ENCODE data around the gene CTNND2. TPM values are rescaled to one million over a fixed set of nuclear protein-coding genes. Genes with fewer than 3 reads are reported as not detected.

The CTNND2 gene
- polyA plus RNA-seq, 1 donor from 2014 or later = not detected

DNA sequence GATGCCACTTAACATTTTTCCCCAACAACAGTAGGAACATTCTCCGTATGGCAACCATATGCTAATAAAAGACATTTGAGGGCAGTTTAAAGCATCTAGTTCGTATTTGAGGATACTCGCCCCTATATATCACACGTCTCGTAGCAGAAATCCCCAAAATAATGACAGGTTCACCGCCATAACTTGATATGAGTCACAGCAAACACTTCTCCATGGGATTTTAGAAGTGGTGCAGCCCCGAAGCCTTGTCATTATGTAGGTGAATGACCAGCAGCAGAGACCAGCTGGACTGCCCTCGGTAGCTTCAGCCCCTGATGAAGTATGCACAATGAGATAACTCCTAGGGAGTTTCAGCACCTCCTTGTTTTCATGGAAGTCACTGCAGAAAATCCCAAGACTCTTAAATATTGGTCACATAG, 2.0 kb downstream of the CTNND2 start:
- H3K4me1 Mint-ChIP-seq = peaks cover 0 to 8% (median 6%) of the 10 kb centered on the region in 3 donors
- H3K4me3 Mint-ChIP-seq = peak overlapping the region in 1 of 4 donors; percentile 24
- H3K9me3 Mint-ChIP-seq = peaks cover 0 to 6% (median 0%) of the 10 kb centered on the region in 3 donors
- H3K27me3 Mint-ChIP-seq = peaks cover 29% of the 10 kb centered on the region
- H3K36me3 Mint-ChIP-seq = peaks cover 4% of the 10 kb centered on the region
- no peak overlapping the region for H3K27ac Mint-ChIP-seq

DNA sequence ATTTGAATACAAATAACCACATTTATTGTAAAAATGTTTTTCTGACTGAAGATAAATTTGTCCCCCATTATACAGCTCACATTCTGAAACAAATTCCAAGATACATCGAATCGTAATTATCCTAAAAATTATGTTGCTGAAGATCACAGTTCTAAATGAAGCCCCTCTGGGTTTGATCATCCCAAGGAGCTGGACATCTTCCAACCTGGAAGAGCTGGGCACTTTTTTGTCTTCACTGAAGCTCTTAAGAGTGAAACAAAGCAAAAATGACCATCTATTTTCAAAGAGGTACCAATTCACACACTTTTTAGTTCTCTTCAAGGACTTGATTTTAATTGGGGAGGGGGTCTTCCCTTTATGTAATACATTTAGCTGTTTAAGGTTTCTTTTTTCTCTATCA, 5.5 kb downstream of the CTNND2 start:
- Mint-ChIP-seq H3K9me3 (peaks cover 2 to 8% (median 2%) of the 10 kb centered on the region in 3 donors), H3K27ac (no peak overlapping the region), H3K27me3 (peaks cover 14% of the 10 kb centered on the region), H3K4me3 (no peak overlapping the region), H3K36me3 (peaks cover 2% of the 10 kb centered on the region), H3K4me1 (peaks cover 0 to 2% (median 1%) of the 10 kb centered on the region in 3 donors)

DNA sequence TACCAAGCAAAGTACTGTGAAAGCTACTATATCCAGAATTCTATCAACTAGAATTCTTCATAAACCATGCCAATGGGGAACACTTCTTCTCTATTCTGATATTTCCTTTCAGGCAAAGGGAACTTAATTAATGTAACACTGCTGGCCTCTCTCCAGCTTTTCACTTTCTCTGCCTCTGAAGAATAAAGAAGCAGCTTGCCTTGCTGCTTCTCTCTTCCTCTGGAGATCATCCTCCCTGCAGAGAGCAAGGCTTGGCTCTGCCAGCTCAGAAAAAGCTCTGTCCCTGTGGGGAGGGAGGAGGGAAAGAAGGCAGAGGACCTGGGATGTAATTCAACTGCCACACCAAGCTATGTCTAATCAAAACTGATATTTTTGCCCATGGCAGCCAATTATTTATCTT, 6.5 kb downstream of the CTNND2 start:
- Mint-ChIP-seq H3K27me3 (peaks cover 7% of the 10 kb centered on the region), H3K9me3 (peaks cover 2 to 8% (median 2%) of the 10 kb centered on the region in 3 donors), H3K4me1 (peaks cover 0 to 2% (median under 1%) of the 10 kb centered on the region in 3 donors), H3K36me3 (peaks cover 2% of the 10 kb centered on the region), H3K27ac (no peak overlapping the region), H3K4me3 (no peak overlapping the region)

DNA sequence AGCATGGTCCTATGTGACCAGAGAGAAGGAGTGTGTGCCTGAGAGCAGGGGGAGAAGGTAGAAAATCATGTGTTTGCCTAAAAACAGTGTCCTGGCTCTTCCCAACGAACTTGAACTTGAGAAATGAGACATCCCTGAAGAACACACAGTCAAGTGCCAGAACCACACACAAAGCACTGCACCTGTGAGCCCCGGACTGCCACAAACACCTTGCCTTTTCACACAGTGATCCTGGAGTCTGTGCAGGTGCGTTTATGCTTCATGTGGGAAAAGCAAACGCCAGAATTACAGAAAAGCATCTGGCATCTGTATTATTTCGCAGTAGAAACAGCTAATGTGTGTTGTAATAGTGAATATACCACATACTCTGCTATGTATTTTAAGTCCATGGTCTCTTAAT, 9.3 kb downstream of the CTNND2 start:
- no peaks in the 10 kb centered on the region for H3K27me3 Mint-ChIP-seq
- H3K27ac Mint-ChIP-seq = no peak overlapping the region
- H3K4me1 Mint-ChIP-seq = no peaks in the 10 kb centered on the region
- H3K4me3 Mint-ChIP-seq = no peak overlapping the region
- peaks cover 2 to 8% (median 2%) of the 10 kb centered on the region in 3 donors for H3K9me3 Mint-ChIP-seq
- H3K36me3 Mint-ChIP-seq = no peaks in the 10 kb centered on the region

GRCh38 chr5:11892832-11893231, 11.4 kb downstream of the CTNND2 start:
- Mint-ChIP-seq H3K9me3 (peaks cover 2 to 8% (median 2%) of the 10 kb centered on the region in 3 donors), H3K36me3 (no peaks in the 10 kb centered on the region), H3K4me1 (no peaks in the 10 kb centered on the region), H3K27ac (no peak overlapping the region), H3K27me3 (no peaks in the 10 kb centered on the region), H3K4me3 (no peak overlapping the region)

- Mint-ChIP-seq H3K27ac (no peak overlapping the region), H3K4me1 (no peaks in the 10 kb centered on the region), H3K27me3 (no peaks in the 10 kb centered on the region), H3K4me3 (no peak overlapping the region), H3K9me3 (peaks cover 0 to 2% (median 2%) of the 10 kb centered on the region in 3 donors), H3K36me3 (no peaks in the 10 kb centered on the region)
These were observed 13.5 kb downstream of the CTNND2 start for GRCh38 chr5:11890777-11891176.

DNA sequence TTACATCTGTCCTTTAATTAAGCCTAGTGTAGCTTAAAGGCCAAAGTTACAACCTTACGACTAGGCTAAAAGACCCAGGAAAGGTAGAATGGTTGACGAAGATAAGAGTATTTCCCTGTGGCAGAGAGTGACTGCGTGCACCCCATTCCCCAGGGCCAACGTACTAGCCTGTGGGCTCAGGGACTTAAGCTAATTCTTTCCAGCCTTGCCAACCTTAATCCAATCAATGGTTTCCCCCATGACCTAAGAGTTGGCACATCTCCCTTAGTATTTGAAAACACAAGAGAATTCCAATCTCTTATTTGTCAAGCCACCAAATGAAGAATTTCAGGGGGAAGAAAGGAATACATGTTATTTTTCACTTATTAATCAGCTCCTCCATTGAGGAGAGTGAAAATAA, 16.0 kb downstream of the CTNND2 start:
- Mint-ChIP-seq H3K27me3 (no peaks in the 10 kb centered on the region), H3K9me3 (peaks cover 0 to 7% (median 0%) of the 10 kb centered on the region in 3 donors), H3K4me1 (no peaks in the 10 kb centered on the region), H3K27ac (no peak overlapping the region), H3K36me3 (no peaks in the 10 kb centered on the region), H3K4me3 (no peak overlapping the region)

- no peak overlapping the region for H3K27ac Mint-ChIP-seq
- H3K9me3 Mint-ChIP-seq = peaks cover 1 to 9% (median 2%) of the 10 kb centered on the region in 3 donors
- no peaks in the 10 kb centered on the region for H3K27me3 Mint-ChIP-seq
- H3K36me3 Mint-ChIP-seq = no peaks in the 10 kb centered on the region
- H3K4me3 Mint-ChIP-seq = no peak overlapping the region
- no peaks in the 10 kb centered on the region for H3K4me1 Mint-ChIP-seq
These were observed 25.4 kb downstream of the CTNND2 start for GRCh38 chr5:11878814-11879213.

DNA sequence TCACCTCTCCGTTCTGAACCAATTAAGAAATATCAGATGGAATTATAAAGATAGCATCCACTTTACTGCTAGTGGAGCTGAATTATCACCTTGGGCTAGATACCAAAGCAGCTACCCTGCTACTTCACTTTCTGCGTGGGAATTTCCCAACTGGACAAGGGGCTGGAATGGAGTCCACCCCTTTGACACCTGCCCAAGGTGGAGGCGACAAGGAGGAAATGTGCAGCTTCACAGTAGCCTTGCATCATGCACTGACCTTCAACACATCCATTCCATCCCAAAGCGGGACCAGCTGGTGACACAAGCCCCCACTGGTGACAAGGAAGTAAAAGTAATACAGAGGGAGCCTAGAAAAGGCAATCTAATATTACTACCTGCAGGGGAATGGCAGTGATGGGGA, 30.7 kb downstream of the CTNND2 start:
- Mint-ChIP-seq H3K27ac (no peak overlapping the region), H3K36me3 (no peaks in the 10 kb centered on the region), H3K9me3 (peaks cover 0 to 3% (median 0%) of the 10 kb centered on the region in 3 donors), H3K27me3 (no peaks in the 10 kb centered on the region), H3K4me1 (no peaks in the 10 kb centered on the region), H3K4me3 (no peak overlapping the region)

DNA sequence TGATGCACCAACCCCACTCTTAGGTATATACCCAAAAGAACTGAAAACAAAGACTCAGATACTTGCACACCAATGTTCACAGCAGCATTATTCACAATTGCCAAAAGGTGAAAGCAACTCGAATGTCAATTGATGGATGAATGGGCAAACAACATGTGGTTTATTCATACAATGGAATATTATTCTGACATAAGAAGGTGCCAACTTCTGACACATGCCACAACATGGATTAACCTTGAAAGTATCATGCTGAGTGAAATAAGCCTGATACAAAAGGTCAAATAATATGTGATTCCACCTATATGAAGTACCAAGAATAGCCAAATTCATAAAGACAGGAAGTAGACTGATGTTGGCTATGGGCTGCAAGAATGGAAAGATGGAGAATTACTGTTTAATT, 35.0 kb downstream of the CTNND2 start:
- Mint-ChIP-seq H3K27ac (no peak overlapping the region), H3K27me3 (no peaks in the 10 kb centered on the region), H3K36me3 (no peaks in the 10 kb centered on the region), H3K9me3 (peaks cover 0 to 7% (median 0%) of the 10 kb centered on the region in 3 donors), H3K4me3 (no peak overlapping the region), H3K4me1 (no peaks in the 10 kb centered on the region)

- H3K4me1 Mint-ChIP-seq = no peaks in the 10 kb centered on the region
- H3K4me3 Mint-ChIP-seq = no peak overlapping the region
- no peaks in the 10 kb centered on the region for H3K27me3 Mint-ChIP-seq
- H3K27ac Mint-ChIP-seq = no peak overlapping the region
- no peaks in the 10 kb centered on the region for H3K36me3 Mint-ChIP-seq
- H3K9me3 Mint-ChIP-seq = peaks cover 0 to 7% (median 5%) of the 10 kb centered on the region in 3 donors
These were observed 40.3 kb downstream of the CTNND2 start for GRCh38 chr5:11863911-11864310.

DNA sequence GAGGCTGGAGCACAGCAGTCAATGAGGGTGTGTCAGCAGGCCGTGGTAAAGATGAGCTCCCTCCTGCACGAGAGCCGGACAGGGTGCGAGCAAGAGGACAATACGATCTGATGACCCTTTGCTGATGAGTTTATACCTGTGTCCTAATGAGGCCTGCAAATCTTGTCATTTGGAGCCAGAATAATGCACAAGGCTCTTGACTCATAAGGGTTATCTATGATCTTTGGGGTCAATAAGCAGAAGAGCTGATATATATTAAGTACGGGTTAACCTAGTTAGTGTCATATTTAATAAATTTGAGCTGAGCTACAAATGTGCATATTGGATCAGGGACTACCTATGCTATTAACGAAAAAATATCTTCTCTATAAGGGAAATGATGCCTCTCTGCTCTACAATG, 46.9 kb downstream of the CTNND2 start:
- Mint-ChIP-seq H3K27ac (no peak overlapping the region), H3K4me3 (no peak overlapping the region), H3K27me3 (no peaks in the 10 kb centered on the region), H3K4me1 (no peaks in the 10 kb centered on the region), H3K36me3 (no peaks in the 10 kb centered on the region), H3K9me3 (peaks cover 0 to 14% (median 0%) of the 10 kb centered on the region in 3 donors)

GRCh38 chr5:11854936-11855335, 49.3 kb downstream of the CTNND2 start:
- no peaks in the 10 kb centered on the region for H3K4me1 Mint-ChIP-seq
- no peak overlapping the region for H3K27ac Mint-ChIP-seq
- no peak overlapping the region for H3K4me3 Mint-ChIP-seq
- no peaks in the 10 kb centered on the region for H3K36me3 Mint-ChIP-seq
- H3K27me3 Mint-ChIP-seq = no peaks in the 10 kb centered on the region
- H3K9me3 Mint-ChIP-seq = peaks cover 0 to 9% (median 0%) of the 10 kb centered on the region in 3 donors

- peaks cover 0 to 9% (median 0%) of the 10 kb centered on the region in 3 donors for H3K9me3 Mint-ChIP-seq
- H3K4me3 Mint-ChIP-seq = no peak overlapping the region
- no peak overlapping the region for H3K27ac Mint-ChIP-seq
- H3K27me3 Mint-ChIP-seq = no peaks in the 10 kb centered on the region
- no peaks in the 10 kb centered on the region for H3K36me3 Mint-ChIP-seq
- H3K4me1 Mint-ChIP-seq = no peaks in the 10 kb centered on the region
These were observed 50.5 kb downstream of the CTNND2 start for GRCh38 chr5:11853796-11854195.

- no peaks in the 10 kb centered on the region for H3K36me3 Mint-ChIP-seq
- no peak overlapping the region for H3K27ac Mint-ChIP-seq
- H3K9me3 Mint-ChIP-seq = peaks cover 0 to 9% (median 0%) of the 10 kb centered on the region in 3 donors
- H3K4me3 Mint-ChIP-seq = no peak overlapping the region
- no peaks in the 10 kb centered on the region for H3K4me1 Mint-ChIP-seq
- H3K27me3 Mint-ChIP-seq = no peaks in the 10 kb centered on the region
These were observed 51.1 kb downstream of the CTNND2 start for GRCh38 chr5:11853140-11853539.

DNA sequence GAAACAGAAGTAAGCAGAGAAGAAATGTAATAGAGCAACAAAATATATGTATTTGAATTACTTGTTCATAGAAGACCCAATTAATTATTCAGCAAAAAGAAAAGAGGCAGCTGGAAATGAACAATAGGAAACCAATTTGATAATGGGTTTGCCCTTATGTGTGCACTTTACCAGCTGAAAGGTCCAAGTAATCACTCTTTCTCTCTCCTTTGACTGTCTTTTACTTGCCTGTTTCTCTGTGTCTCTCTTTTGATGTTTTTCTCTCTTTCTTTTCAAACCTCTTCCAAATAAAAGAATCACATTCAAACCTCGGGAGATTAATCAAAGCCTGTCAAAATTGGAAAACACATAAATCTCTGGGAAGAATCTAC, 51.5 kb downstream of the CTNND2 start:
- Mint-ChIP-seq H3K4me1 (no peaks in the 10 kb centered on the region), H3K9me3 (peaks cover 0 to 8% (median 0%) of the 10 kb centered on the region in 3 donors), H3K4me3 (no peak overlapping the region), H3K36me3 (no peaks in the 10 kb centered on the region), H3K27ac (no peak overlapping the region), H3K27me3 (no peaks in the 10 kb centered on the region)
